Progenitor cell of endocrine pancreas (in vitro differentiated cells): ENCODE data around the gene FAM180A. TPM values are rescaled to one million over a fixed set of nuclear protein-coding genes. Genes with fewer than 3 reads are reported as not detected.

ENCODE experiments used
- DNase-seq: peaks from one replicate; pipeline ENCODE4 v3.0.0; 2021; ENCODE audit warnings: low spot score; ENCODE audit not compliant: unreplicated experiment
- H3K27ac Mint-ChIP-seq: 2 replicates; pipeline ENCODE4 v1.8.0; 2021; ENCODE audit warnings: mild to moderate bottlenecking, moderate library complexity, mixed read lengths
- H3K27me3 Mint-ChIP-seq: 2 replicates; pipeline ENCODE4 v1.8.0; 2021; ENCODE audit warnings: mixed read lengths
- H3K36me3 Mint-ChIP-seq: 2 replicates; pipeline ENCODE4 v1.8.0; 2022; ENCODE audit warnings: mixed read lengths; ENCODE audit not compliant: insufficient read depth
- H3K4me1 Mint-ChIP-seq: 2 replicates; pipeline ENCODE4 v1.8.0; 2021; ENCODE audit warnings: low read depth, mixed read lengths
- H3K4me3 Mint-ChIP-seq: 2 replicates; pipeline ENCODE4 v1.8.0; 2021; ENCODE audit warnings: low read depth, mild to moderate bottlenecking, moderate library complexity, mixed read lengths
- H3K9me3 Mint-ChIP-seq: 2 replicates; pipeline ENCODE4 v1.8.0; 2021; ENCODE audit warnings: low read depth, mixed read lengths
- CTCF ChIP-seq: fragments of 200-600 bp; sonication (generic); IDR thresholded peaks from one replicate; pipeline ENCODE4 v1.5.0; 2021; ENCODE audit warnings: antibody characterized with exemption, mild to moderate bottlenecking; ENCODE audit not compliant: unreplicated experiment
- long read RNA-seq: library from polyadenylated mRNA; unstranded; transcript quantifications from one replicate; pipeline ENCODE4 v2.0.0, GENCODE V29; 2020
- total RNA-seq: library from RNA; stranded (reverse); gene quantifications from 2 replicates; pipeline ENCODE4 v1.2.1, GENCODE V29; 2021

FAM180A gene
- not detected in 2 replicates for total RNA-seq
- long read RNA-seq = 0 reads

GRCh38 chr7:135748770-135749169 lies at the start of gene FAM180A:
TSS of gene FAM180A (minus strand) at chr7:135748813. CDS start at chr7:135748580, 233 bp downstream.
- no peaks in the 10 kb centered on the region for H3K27me3 Mint-ChIP-seq
- DNase-seq = no peak
- H3K4me3 Mint-ChIP-seq = no peak within 1 kb of the TSS
- no peak within 1 kb of the TSS for H3K27ac Mint-ChIP-seq
- no peak for TF ChIP-seq CTCF
- no peaks in the 10 kb centered on the region for H3K9me3 Mint-ChIP-seq
- H3K4me1 Mint-ChIP-seq = peaks cover 4% of the 10 kb centered on the region
- H3K36me3 Mint-ChIP-seq = no peaks in the 10 kb centered on the region

GRCh38 chr7:135798095-135798494 lies 49.5 kb upstream of the FAM180A start:
- DNase-seq = no peak
- peaks cover 16% of the 10 kb centered on the region for H3K4me1 Mint-ChIP-seq
- no peak overlapping the region for H3K27ac Mint-ChIP-seq
- H3K27me3 Mint-ChIP-seq = no peaks in the 10 kb centered on the region
- H3K9me3 Mint-ChIP-seq = no peaks in the 10 kb centered on the region
- no peak for TF ChIP-seq CTCF
- H3K36me3 Mint-ChIP-seq = no peaks in the 10 kb centered on the region
- H3K4me3 Mint-ChIP-seq = no peak overlapping the region

DNA sequence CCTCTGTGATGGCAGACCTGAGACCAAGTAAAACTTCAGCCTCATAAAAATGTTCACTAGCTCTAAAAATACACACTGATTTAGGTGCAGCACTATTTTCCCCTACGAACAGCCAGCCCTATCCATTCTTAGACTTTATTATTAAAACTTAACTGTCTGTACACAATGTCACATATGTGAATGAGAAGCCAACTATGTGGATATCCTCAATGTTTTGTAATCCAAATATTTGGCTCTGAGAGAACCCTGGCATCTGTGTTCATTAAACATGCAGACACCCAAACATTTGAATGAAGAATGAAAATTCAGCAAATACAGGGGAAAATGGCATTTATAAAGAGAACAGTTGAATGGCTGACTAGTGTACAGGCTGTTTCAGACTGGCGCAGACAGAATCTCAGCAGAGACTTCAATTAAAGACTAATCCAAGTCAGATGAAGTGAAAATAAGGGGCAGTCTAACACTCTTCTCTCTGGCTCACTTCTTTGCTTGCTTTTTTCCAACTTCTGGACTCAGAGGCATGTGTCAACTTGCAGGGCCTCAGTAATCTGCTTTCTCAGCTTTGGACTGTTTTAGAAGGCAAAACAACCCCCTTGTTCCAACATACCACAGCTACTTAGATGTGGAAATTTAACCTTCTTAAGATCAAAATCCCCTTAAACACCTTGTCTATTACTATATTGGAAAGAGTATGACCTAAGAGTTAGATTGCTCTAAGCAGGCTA lies 47.4 kb upstream of the FAM180A start:
- Mint-ChIP-seq H3K36me3 (no peaks in the 10 kb centered on the region), H3K4me1 (peaks cover 5% of the 10 kb centered on the region), H3K27ac (no peak overlapping the region), H3K4me3 (no peak overlapping the region), H3K27me3 (no peaks in the 10 kb centered on the region), H3K9me3 (no peaks in the 10 kb centered on the region)
- no peak for DNase-seq
- no peak for TF ChIP-seq CTCF

DNA sequence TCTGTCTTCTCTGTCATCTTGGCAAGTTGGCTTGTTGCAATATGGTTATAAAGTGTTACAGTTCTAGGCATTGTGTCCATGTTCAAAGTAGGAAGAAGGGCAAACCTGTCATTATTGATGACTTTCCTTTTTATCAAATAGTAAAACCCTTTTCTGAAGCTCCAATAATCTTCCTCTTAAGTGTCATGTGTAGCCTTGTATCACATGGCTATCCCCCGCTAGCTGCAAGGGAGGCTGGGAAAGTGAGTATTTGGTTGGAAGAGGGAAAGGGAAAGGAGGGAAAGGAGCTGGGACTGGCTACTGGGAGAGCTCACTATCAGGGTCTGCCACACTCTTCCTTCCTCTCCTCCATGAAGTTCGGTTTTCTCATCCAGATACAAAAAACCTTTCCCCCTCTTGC lies 45.2 kb upstream of the FAM180A start:
- H3K4me3 Mint-ChIP-seq = no peak overlapping the region
- H3K27ac Mint-ChIP-seq = no peak overlapping the region

DNA sequence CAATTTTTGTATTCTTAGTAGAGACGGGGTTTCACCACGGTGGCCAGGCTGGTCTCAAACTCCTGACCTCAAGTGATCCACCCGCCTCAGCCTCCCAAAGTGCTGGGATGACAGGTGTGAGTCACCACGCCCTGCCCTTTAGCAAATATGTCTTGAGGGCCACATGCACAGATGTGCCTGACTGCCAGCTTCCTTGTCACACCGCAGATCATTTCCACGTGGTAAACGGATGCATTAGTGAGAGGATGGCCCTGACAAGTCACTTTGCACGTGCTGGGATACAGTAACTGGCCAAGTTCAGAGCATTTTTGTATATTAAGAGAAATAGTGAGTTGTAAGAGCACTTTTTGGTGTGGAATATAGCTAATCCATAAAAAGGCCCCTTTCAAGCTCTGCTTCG lies 44.3 kb upstream of the FAM180A start:
- H3K27ac Mint-ChIP-seq = no peak overlapping the region
- no peak overlapping the region for H3K4me3 Mint-ChIP-seq
- DNase-seq = no peak
- no peaks in the 10 kb centered on the region for H3K4me1 Mint-ChIP-seq
- H3K9me3 Mint-ChIP-seq = no peaks in the 10 kb centered on the region
- TF ChIP-seq CTCF = no peak
- peaks cover 4% of the 10 kb centered on the region for H3K27me3 Mint-ChIP-seq
- no peaks in the 10 kb centered on the region for H3K36me3 Mint-ChIP-seq

More for the DNA sequence above, 45.2 kb upstream of the FAM180A start:
- H3K9me3 Mint-ChIP-seq = no peaks in the 10 kb centered on the region
- no peaks in the 10 kb centered on the region for H3K36me3 Mint-ChIP-seq
- peaks cover 4% of the 10 kb centered on the region for H3K27me3 Mint-ChIP-seq
- H3K4me1 Mint-ChIP-seq = peaks cover 2% of the 10 kb centered on the region
- DNase-seq = no peak
- TF ChIP-seq CTCF = no peak
